Loucy (cell line): Measurements from ENCODE around the gene DDI1.

ENCODE experiments used
- H2AFZ ChIP-seq: fragments of 200-600 bp; sonication (generic); 2 replicates; pipeline ENCODE4 v1.6.0; 2016; ENCODE audit warnings: antibody characterized with exemption, mild to moderate bottlenecking, low read length, moderate library complexity
- H3F3A ChIP-seq: fragments of 200-600 bp; 2 replicates; pipeline ENCODE4 v1.6.0; 2016; ENCODE audit warnings: antibody characterized with exemption, low read depth, mild to moderate bottlenecking
- H3K27me3 ChIP-seq: fragments of 200-600 bp; sonication (generic); 2 replicates; pipeline ENCODE4 v1.6.1; 2014; ENCODE audit warnings: low read length, mild to moderate bottlenecking; ENCODE audit not compliant: insufficient read depth, poor library complexity, severe bottlenecking
- H3K36me3 ChIP-seq: fragments of 200-600 bp; sonication (generic); 2 replicates; pipeline ENCODE4 v1.6.1; 2016; ENCODE audit warnings: low read length; ENCODE audit not compliant: insufficient read depth
- H3K4me1 ChIP-seq: fragments of 200-600 bp; sonication (generic); 2 replicates; pipeline ENCODE4 v1.5.1; 2014; ENCODE audit warnings: low read length, mild to moderate bottlenecking; ENCODE audit not compliant: insufficient read depth, poor library complexity, severe bottlenecking
- H3K4me2 ChIP-seq: fragments of 200-600 bp; sonication (generic); 2 replicates; pipeline ENCODE4 v1.6.0; 2014; ENCODE audit warnings: antibody characterized with exemption, low read length, low read depth, mild to moderate bottlenecking; ENCODE audit not compliant: poor library complexity, severe bottlenecking
- H3K4me3 ChIP-seq: fragments of 200-600 bp; sonication (generic); 2 replicates; pipeline ENCODE4 v1.5.1; 2014; ENCODE audit warnings: low read length, mild to moderate bottlenecking, mixed read lengths; ENCODE audit not compliant: poor library complexity, severe bottlenecking
- H3K79me2 ChIP-seq: fragments of 200-600 bp; sonication (generic); 2 replicates; pipeline ENCODE4 v1.6.1; 2014; ENCODE audit warnings: low read length; ENCODE audit not compliant: insufficient read depth
- H3K9ac ChIP-seq: fragments of 200-600 bp; sonication (generic); 2 replicates; pipeline ENCODE4 v1.6.0; 2014; ENCODE audit warnings: mild to moderate bottlenecking, low read depth, low read length, moderate library complexity; ENCODE audit not compliant: poor library complexity, severe bottlenecking
- H3K9me2 ChIP-seq: fragments of 200-600 bp; sonication (generic); replicated peaks from 2 replicates; pipeline ENCODE4 v1.6.1; 2016; ENCODE audit warnings: low read depth, low read length, mixed read lengths
- H3K9me3 ChIP-seq: fragments of 200-600 bp; sonication (generic); 2 replicates; pipeline ENCODE4 v1.6.1; 2014; ENCODE audit warnings: mild to moderate bottlenecking, antibody characterized with exemption, low read length, low read depth; ENCODE audit not compliant: insufficient read depth
- H4K20me1 ChIP-seq: fragments of 200-600 bp; sonication (generic); 2 replicates; pipeline ENCODE4 v1.6.0; 2014; ENCODE audit warnings: antibody characterized with exemption, low read length, mild to moderate bottlenecking; ENCODE audit not compliant: insufficient read depth, poor library complexity, severe bottlenecking
- CTCF ChIP-seq: fragments of 200-600 bp; sonication (generic); conservative IDR thresholded peaks from 2 replicates; pipeline ENCODE4 v1.5.1; 2014; ENCODE audit warnings: mild to moderate bottlenecking, antibody characterized with exemption, low read length
- EZH2phosphoT487 ChIP-seq: fragments of 200-600 bp; IDR thresholded peaks from 2 replicates; pipeline ENCODE4 v1.6.1; 2018; ENCODE audit warnings: antibody characterized with exemption, mild to moderate bottlenecking, moderate library complexity, borderline replicate concordance

DDI1 gene

GRCh38 chr11:104024572-104024971, 11.9 kb upstream of the DDI1 start:
- TF ChIP-seq CTCF (no peak), EZH2phosphoT487 (no peak)
- no peaks in the 10 kb centered on the region for H3K36me3 ChIP-seq

GRCh38 chr11:104028476-104029263, 7.8 kb upstream of the DDI1 start:
- H3K79me2 ChIP-seq = no peaks in the 10 kb centered on the region
- no peaks in the 10 kb centered on the region for H3K36me3 ChIP-seq
- no peaks in the 10 kb centered on the region for H3K9me3 ChIP-seq
- H3K9me2 ChIP-seq = no peaks in the 10 kb centered on the region
- H3K4me2 ChIP-seq = no peak overlapping the region
- H4K20me1 ChIP-seq = no peaks in the 10 kb centered on the region
- no peaks in the 10 kb centered on the region for H3K27me3 ChIP-seq
- no peak overlapping the region for H3K9ac ChIP-seq
- H3K4me3 ChIP-seq = no peak overlapping the region
- TF ChIP-seq CTCF (no peak), EZH2phosphoT487 (no peak)
- no peaks in the 10 kb centered on the region for H3F3A ChIP-seq
- H2AFZ ChIP-seq = no peak overlapping the region
- no peaks in the 10 kb centered on the region for H3K4me1 ChIP-seq

More at GRCh38 chr11:104024572-104024971, 11.9 kb upstream of the DDI1 start:
- H3K27me3 ChIP-seq = no peaks in the 10 kb centered on the region
- no peaks in the 10 kb centered on the region for H4K20me1 ChIP-seq
- no peaks in the 10 kb centered on the region for H3K9me2 ChIP-seq
- H3K4me2 ChIP-seq = no peak overlapping the region
- H3K9ac ChIP-seq = no peak overlapping the region
- no peaks in the 10 kb centered on the region for H3K4me1 ChIP-seq
- no peaks in the 10 kb centered on the region for H3K79me2 ChIP-seq
- H3K4me3 ChIP-seq = no peak overlapping the region
- no peaks in the 10 kb centered on the region for H3F3A ChIP-seq
- H3K9me3 ChIP-seq = no peaks in the 10 kb centered on the region
- H2AFZ ChIP-seq = no peak overlapping the region

GRCh38 chr11:104033134-104033533, 3.3 kb upstream of the DDI1 start:
- Histone ChIP-seq H3K9me3 (no peaks in the 10 kb centered on the region), H3F3A (no peaks in the 10 kb centered on the region), H4K20me1 (no peaks in the 10 kb centered on the region), H3K4me1 (no peaks in the 10 kb centered on the region), H3K4me2 (no peak overlapping the region), H3K9me2 (no peaks in the 10 kb centered on the region), H3K4me3 (no peak overlapping the region), H2AFZ (no peak overlapping the region), H3K79me2 (no peaks in the 10 kb centered on the region), H3K9ac (no peak overlapping the region), H3K27me3 (no peaks in the 10 kb centered on the region), H3K36me3 (no peaks in the 10 kb centered on the region)
- TF ChIP-seq CTCF = no peak
- no peak for TF ChIP-seq EZH2phosphoT487
